Adrenal gland (tissue), 12 donors: ENCODE data around the gene LLGL2. TPM values are rescaled to one million over a fixed set of nuclear protein-coding genes. Genes with fewer than 3 reads are reported as not detected.

ENCODE experiments used
- DNase-seq, 7 donors: peaks; one replicate each; pipeline ENCODE4 v3.0.0-alpha.2; 2019 to 2020
- H3K27ac ChIP-seq, 5 donors: fragments of 200-600 bp; sonication (generic) in 4 of 5; 1 replicate in 3 of 5; 2 replicates in 2 of 5; pipeline versions ENCODE4 v1.5.1 to v1.8.0; 2016 to 2020; ENCODE audit warnings: mild to moderate bottlenecking in 1 of 5
- H3K27me3 ChIP-seq: fragments of 200-600 bp; 2 replicates; pipeline ENCODE4 v1.8.0; 2021
- H3K36me3 ChIP-seq, 2 donors: fragments of 200-600 bp; replicated peaks in 1 of 2; 1 replicate in 1 of 2; 2 replicates in 1 of 2; pipeline versions ENCODE4 v1.5.1 to v1.8.0; 2018 to 2022
- H3K4me1 ChIP-seq, 2 donors: fragments of 200-600 bp; replicated peaks in 1 of 2; 1 replicate in 1 of 2; 2 replicates in 1 of 2; pipeline versions ENCODE4 v1.5.1 to v1.8.0; 2018 to 2021
- H3K4me3 ChIP-seq, 4 donors: fragments of 200-600 bp; sonication (generic) in 3 of 4; one replicate each; pipeline ENCODE4 v1.5.1; 2016 to 2018
- H3K9me3 ChIP-seq, 3 donors: fragments of 200-600 bp; sonication (generic) in 1 of 3; replicated peaks in 1 of 3; 1 replicate in 2 of 3; 2 replicates in 1 of 3; pipeline versions ENCODE4 v1.5.1 to v1.8.0; 2016 to 2021
- POLR2A ChIP-seq, 2 donors: fragments of 450-650 bp; IDR thresholded peaks; one replicate each; pipeline ENCODE4 v1.6.1; 2017; ENCODE audit warnings: antibody characterized with exemption in 2 of 2, mild to moderate bottlenecking in 2 of 2, moderate library complexity in 1 of 2
- WGBS, 4 donors: extraction: QIAGEN DNeasy Blood & Tissue Kit in 2 of 4; methylation state at CpG; one replicate each; pipeline versions ENCODE4 v1.1.5 to v1.1.7; 2013 to 2017; 5-methylcytosine and 5-hydroxymethylcytosine counted together
- intact Hi-C, 2 donors: fragments of 100-400 bp; cut with DNase I; formaldehyde crosslinking; loops; one replicate each; pipeline versions ENCODE4 v1.14.1 to v1.15.0; 2022 to 2023
- polyA plus RNA-seq, 3 donors: library from polyadenylated mRNA; stranded (reverse); fragments of 200-250 nt in 2 of 3; fragments of 350-450 nt in 1 of 3; fragmentation: Illumina TruSeq in 1 of 3; extraction: RNeasy Lipid Tissue Mini Kit (QIAGEN cat#74804) in 1 of 3; gene quantifications; one replicate each; pipeline ENCODE4 v1.2.3, GENCODE V29; 2013 to 2014
- total RNA-seq, 9 donors: library from RNA; depleted of rRNA in 4 of 9; stranded (reverse); fragments of >200 nt in 4 of 9; fragments of 120-200 nt in 1 of 9; fragmentation: NEBNext Ultra II Directional in 1 of 9; extraction: Animal tissue kit (Norgen Biotek cat#: 25700) in 1 of 9; gene quantifications; one replicate each; pipeline versions ENCODE4 v1.1.0 to v1.2.4, GENCODE V29; 2013 to 2023
- TF ChIP-seq, protein P1 (sequence below), 6 experiments: fragments of 450-650 bp in 4 of 6; fragments of 200-600 bp in 2 of 6; sonication (generic) in 1 of 6; IDR thresholded peaks; 1 replicate in 5 of 6; 2 replicates in 1 of 6; pipeline versions ENCODE4 v1.5.1 to v1.8.0; 2016 to 2021; ENCODE audit warnings: antibody characterized with exemption in 6 of 6, mild to moderate bottlenecking in 2 of 6, moderate library complexity in 1 of 6
- donor health status: healthy with polysubstance abuse.
- donor health status: Bipolar disorder and iron deficiency.
- donor health status: DM: yes; HTN: yes; CAD: no.
- donor health status: DM: no; HTN: no; CAD: no.
- donor health status: DM: no; HTN: no; CAD: no.
- donor health status: DM: yes; HTN: yes; CAD: no.

LLGL2 gene
- total and polyA plus RNA-seq, 12 donors: 1.2 to 90.3 (median 23.8) TPM

DNA sequence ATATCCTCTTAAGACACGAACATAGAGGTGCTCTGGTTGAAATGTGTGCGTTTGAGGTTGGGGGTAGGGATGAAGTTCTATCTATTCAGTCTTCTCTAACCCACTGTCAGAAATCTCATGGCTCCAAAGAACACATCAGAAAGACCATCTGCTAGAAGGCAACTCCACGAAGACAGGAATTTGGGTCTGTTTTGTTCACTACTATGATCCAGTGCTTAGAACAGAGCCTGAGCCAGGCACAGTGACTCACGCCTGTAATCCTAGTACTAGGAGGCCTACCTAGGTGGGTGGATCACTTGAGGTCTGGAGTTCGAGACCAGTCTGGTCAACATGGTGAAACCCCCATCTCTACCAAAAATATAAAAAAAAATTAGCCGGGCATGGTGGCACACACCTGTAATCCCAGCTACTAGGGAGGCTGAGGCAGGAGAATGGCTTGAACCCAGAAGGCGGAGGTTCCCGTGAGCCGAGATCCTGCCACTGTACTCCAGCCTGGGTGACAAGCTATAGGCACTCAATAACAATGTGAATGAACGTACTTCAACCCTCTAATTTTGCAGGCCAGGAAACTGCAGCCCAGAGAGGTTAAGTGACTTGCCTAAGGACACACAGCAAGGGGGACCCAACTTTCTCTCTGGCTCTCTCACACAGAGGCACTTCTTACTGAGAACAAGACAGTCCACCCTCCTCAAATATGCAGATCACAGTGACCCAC lies 12.4 kb upstream of the LLGL2 start:
- TF ChIP-seq POLR2A (IDR thresholded peaks at IDR 0.05): no peak
- peak in 1 of 7 donors; percentile 26 for DNase-seq
- peaks cover 0 to 8% of the 10 kb centered on the region in 2 donors for H3K36me3 ChIP-seq
- H3K4me1 ChIP-seq: peaks cover 26 to 68% of the 10 kb centered on the region in 2 donors
- WGBS, 4 donors: 53 to 71% (median 58%) methylated on average over 10 of the region's 10 CpGs
- no peaks in the 10 kb centered on the region for H3K9me3 ChIP-seq
- no peaks in the 10 kb centered on the region for H3K27me3 ChIP-seq
- H3K27ac ChIP-seq: peak overlapping the region in 2 of 5 donors; percentile 86 to 93
- intact Hi-C loops: loop anchor here in 1 of 2 donors (5.0 to 10.0 kb wide), 2 partner anchors 36 to 188 kb away; no protein-coding TSS in a partner anchor
- peak overlapping the region in 1 of 4 donors; percentile 94 for H3K4me3 ChIP-seq

DNA sequence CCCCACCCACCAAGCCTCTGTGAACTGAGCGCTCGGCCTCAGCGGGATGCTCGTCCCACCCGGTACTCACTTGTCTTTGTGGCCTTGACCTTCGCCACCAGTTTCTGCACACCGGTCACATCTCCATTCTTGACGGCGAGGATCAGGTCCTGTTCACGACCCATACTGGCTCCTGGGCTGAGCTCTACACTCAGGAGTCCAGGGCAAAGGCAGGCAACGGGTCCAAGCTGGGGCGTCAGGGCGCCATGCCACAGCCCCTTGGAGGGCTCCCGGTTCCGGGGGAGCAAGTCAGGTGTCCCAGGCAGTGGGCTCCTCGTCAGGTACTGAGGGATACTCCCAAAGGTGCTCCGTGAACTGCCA lies 11.9 kb upstream of the LLGL2 start:
- peaks cover 0 to 8% of the 10 kb centered on the region in 2 donors for H3K36me3 ChIP-seq
- no peaks in the 10 kb centered on the region for H3K9me3 ChIP-seq
- intact Hi-C loops: loop anchor here in 1 of 2 donors (5.0 to 10.0 kb wide), 2 partner anchors 36 to 189 kb away; no protein-coding TSS in a partner anchor
- WGBS, 4 donors: 44 to 61% (median 49%) methylated on average over 5 to 17 of the region's 17 CpGs
- H3K27me3 ChIP-seq: no peaks in the 10 kb centered on the region
- H3K27ac ChIP-seq: peak overlapping the region in 2 of 5 donors; percentile 86 to 93
- DNase-seq: peak in 2 of 7 donors; percentile 30 to 36
- H3K4me3 ChIP-seq: peak overlapping the region in 2 of 4 donors; percentile 74 to 94
- TF ChIP-seq, protein P1, sequence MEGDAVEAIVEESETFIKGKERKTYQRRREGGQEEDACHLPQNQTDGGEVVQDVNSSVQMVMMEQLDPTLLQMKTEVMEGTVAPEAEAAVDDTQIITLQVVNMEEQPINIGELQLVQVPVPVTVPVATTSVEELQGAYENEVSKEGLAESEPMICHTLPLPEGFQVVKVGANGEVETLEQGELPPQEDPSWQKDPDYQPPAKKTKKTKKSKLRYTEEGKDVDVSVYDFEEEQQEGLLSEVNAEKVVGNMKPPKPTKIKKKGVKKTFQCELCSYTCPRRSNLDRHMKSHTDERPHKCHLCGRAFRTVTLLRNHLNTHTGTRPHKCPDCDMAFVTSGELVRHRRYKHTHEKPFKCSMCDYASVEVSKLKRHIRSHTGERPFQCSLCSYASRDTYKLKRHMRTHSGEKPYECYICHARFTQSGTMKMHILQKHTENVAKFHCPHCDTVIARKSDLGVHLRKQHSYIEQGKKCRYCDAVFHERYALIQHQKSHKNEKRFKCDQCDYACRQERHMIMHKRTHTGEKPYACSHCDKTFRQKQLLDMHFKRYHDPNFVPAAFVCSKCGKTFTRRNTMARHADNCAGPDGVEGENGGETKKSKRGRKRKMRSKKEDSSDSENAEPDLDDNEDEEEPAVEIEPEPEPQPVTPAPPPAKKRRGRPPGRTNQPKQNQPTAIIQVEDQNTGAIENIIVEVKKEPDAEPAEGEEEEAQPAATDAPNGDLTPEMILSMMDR (IDR thresholded peaks at IDR 0.05): no peak
- no peak for TF ChIP-seq POLR2A (IDR thresholded peaks at IDR 0.05)
- H3K4me1 ChIP-seq: peaks cover 26 to 68% of the 10 kb centered on the region in 2 donors

DNA sequence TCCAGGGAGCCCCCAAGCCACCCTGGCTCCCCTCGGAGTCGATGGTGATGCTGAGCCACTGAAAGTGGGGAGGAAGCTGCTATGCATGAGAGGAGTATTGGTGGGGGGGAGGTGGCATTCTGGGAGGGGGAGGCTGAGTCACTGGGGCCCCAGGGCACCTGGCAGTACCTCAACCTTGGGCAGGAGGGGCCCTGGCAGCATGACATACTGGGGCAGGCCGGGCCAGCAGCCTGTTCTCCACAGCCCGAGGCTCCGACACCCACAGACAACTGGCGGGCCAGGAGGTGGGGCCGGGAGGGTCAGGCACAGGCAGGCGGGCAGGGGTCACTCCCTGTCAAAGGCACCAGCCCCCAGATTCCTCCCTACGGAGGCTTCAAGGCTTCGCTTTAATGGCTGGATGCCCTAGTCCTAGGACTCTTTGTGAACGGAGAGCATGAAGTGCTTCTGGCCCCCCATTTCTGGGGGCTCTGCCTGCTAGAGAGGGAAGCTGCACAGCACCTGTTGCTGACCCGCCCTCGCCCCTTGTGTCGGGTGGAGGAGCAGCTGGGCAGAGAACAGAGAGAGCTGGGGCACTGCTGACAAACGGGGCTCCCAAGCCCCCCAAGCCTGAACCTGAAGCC lies 11.1 kb upstream of the LLGL2 start:
- H3K36me3 ChIP-seq: peaks cover 0 to 8% of the 10 kb centered on the region in 2 donors
- TF ChIP-seq, protein P1 (IDR thresholded peaks at IDR 0.05): no peak
- TF ChIP-seq POLR2A (IDR thresholded peaks at IDR 0.05): peak in 1 of 2 donors; percentile 68
- peaks cover 26 to 62% of the 10 kb centered on the region in 2 donors for H3K4me1 ChIP-seq
- peak overlapping the region in 4 of 5 donors; percentile 66 to 93 (median 86) for H3K27ac ChIP-seq
- intact Hi-C loops: loop anchor here in 1 of 2 donors (5.0 to 10.0 kb wide), 2 partner anchors 37 to 190 kb away; no protein-coding TSS in a partner anchor
- no peaks in the 10 kb centered on the region for H3K9me3 ChIP-seq
- peak; percentile 77 to 86 (median 83) for DNase-seq
- no peaks in the 10 kb centered on the region for H3K27me3 ChIP-seq
- 2 to 20% (median 13%) methylated on average over 4 to 15 of the region's 15 CpGs for WGBS, 4 donors
- H3K4me3 ChIP-seq: peak overlapping the region in 3 of 4 donors; percentile 48 to 94 (median 74)

DNA sequence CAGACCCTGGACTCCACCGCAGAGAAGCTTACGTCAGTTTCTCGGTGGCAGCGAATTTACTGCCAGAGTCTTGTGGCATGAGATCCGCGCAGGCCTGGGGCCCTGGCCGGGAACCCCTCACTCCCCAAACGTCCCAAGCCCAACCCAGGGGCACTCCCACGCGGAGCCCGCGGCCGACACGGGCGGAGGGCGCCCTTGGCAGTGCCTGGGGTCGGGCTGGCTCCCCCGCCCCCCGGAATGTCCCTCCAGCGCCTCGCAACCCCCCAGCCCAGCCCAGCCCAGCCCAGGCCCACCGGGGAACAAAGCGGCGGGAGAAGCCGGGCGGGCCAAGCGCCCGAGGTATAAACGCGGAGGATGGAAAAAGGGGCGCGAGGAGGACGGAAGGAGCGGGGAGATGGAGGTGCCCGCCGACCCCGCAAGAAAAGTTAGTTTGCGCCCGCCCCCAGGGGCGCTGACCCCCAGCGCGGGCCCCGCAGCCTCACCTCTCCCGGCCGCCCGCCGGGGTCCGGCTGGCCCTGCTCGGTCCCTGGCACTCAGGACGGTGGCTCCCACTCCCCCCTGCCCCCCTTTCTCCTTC lies 10.5 kb upstream of the LLGL2 start:
- peak in 4 of 7 donors; percentile 38 to 56 (median 47) for DNase-seq
- Histone ChIP-seq H3K27ac (peak overlapping the region in 4 of 5 donors; percentile 66 to 93 (median 86)), H3K4me3 (peak overlapping the region in 3 of 4 donors; percentile 48 to 94 (median 74)), H3K36me3 (peaks cover 0 to 10% of the 10 kb centered on the region in 2 donors), H3K4me1 (peaks cover 26 to 56% of the 10 kb centered on the region in 2 donors), H3K9me3 (no peaks in the 10 kb centered on the region), H3K27me3 (no peaks in the 10 kb centered on the region)
- intact Hi-C loops: loop anchor here (5.0 to 10.0 kb wide), 3 partner anchors 38 to 190 kb away; no protein-coding TSS in a partner anchor
- TF ChIP-seq POLR2A (IDR thresholded peaks at IDR 0.05): peak in 1 of 2 donors; percentile 54
- TF ChIP-seq, protein P1 (IDR thresholded peaks at IDR 0.05): no peak
- 0 to 1% (median 1%) methylated on average over 9 to 50 of the region's 50 CpGs for WGBS, 4 donors
